Heart right ventricle (tissue), 16 donors: ENCODE data around the gene FAM131B. TPM values are rescaled to one million over a fixed set of nuclear protein-coding genes. Genes with fewer than 3 reads are reported as not detected.
A peak's percentile ranks its signal among the peaks of the same experiment; 100 is the strongest.

ENCODE experiments used
- ATAC-seq, 8 donors: fragments of 200-7000 bp; cut with Tn5 transposase; one replicate each; pipeline ENCODE4 v1.9.1; 2020; ENCODE audit warnings: mild to moderate bottlenecking in 8 of 8, moderate library complexity in 8 of 8, moderate number of reproducible peaks in 1 of 8
- DNase-seq, 2 donors: peaks; one replicate each; pipeline ENCODE4 v3.0.0-alpha.2; 2020
- H3K27ac ChIP-seq, 10 donors: fragments of 200-600 bp; sonication (generic) in 2 of 10; one replicate each; pipeline versions ENCODE4 v1.5.0 to v1.8.0; 2020 to 2022; ENCODE audit warnings: mild to moderate bottlenecking in 3 of 10
- H3K27me3 ChIP-seq, 7 donors: fragments of 200-600 bp; one replicate each; pipeline ENCODE4 v1.8.0; 2021 to 2022; ENCODE audit warnings: mild to moderate bottlenecking in 2 of 7
- H3K36me3 ChIP-seq, 9 donors: fragments of 200-600 bp; sonication (generic) in 1 of 9; one replicate each; pipeline versions ENCODE4 v1.5.0 to v1.8.0; 2020 to 2022; ENCODE audit warnings: mild to moderate bottlenecking in 2 of 9
- H3K4me1 ChIP-seq, 9 donors: fragments of 200-600 bp; sonication (generic) in 1 of 9; one replicate each; pipeline versions ENCODE4 v1.5.0 to v1.8.0; 2020 to 2022; ENCODE audit warnings: mild to moderate bottlenecking in 4 of 9
- H3K4me3 ChIP-seq, 10 donors: fragments of 200-600 bp; sonication (generic) in 2 of 10; one replicate each; pipeline versions ENCODE4 v1.5.0 to v1.8.0; 2020 to 2022; ENCODE audit warnings: mild to moderate bottlenecking in 7 of 10, moderate library complexity in 2 of 10
- H3K9me3 ChIP-seq, 11 donors: fragments of 200-600 bp in 10 of 11; sonication (generic) in 2 of 11; one replicate each; pipeline versions ENCODE4 v1.5.0 to v1.8.0; 2013 to 2022; ENCODE audit warnings: mild to moderate bottlenecking in 2 of 11, control low read depth in 1 of 11, moderate library complexity in 1 of 11
- CTCF ChIP-seq, 9 donors: fragments of 200-600 bp; sonication (generic) in 2 of 9; IDR thresholded peaks; one replicate each; pipeline versions ENCODE4 v1.5.0 to v1.8.0; 2021 to 2022; ENCODE audit warnings: antibody characterized with exemption in 9 of 9, mild to moderate bottlenecking in 5 of 9, moderate library complexity in 1 of 9
- WGBS, 2 donors: extraction: QIAGEN DNeasy Blood & Tissue Kit; methylation state at CpG; one replicate each; pipeline ENCODE4 v1.1.7; 2013; ENCODE audit warnings: inconsistent platforms in 1 of 2; 5-methylcytosine and 5-hydroxymethylcytosine counted together
- intact Hi-C, 10 donors: fragments of 100-400 bp; cut with DNase I; formaldehyde crosslinking; loops; one replicate each; pipeline versions ENCODE4 v1.11.1 to v1.14.2; 2022
- polyA plus RNA-seq, 2 donors: library from polyadenylated mRNA; stranded (reverse); fragments of 200-250 nt; gene quantifications; one replicate each; pipeline ENCODE4 v1.2.3, GENCODE V29; 2013
- total RNA-seq, 10 donors: library from RNA; stranded (reverse); fragmentation: NEBNext Ultra II Directional in 3 of 10; extraction: Animal tissue kit (Norgen Biotek cat#: 25700) in 3 of 10; gene quantifications; one replicate each; pipeline versions ENCODE4 v1.2.1 to v1.2.4, GENCODE V29; 2021 to 2023
- donor health status: Arrhythmogenic right ventricular cardiomyopathy.
- donor health status: ischemic (EF 13 %, LVEDD 7.1; RV severe dilation, severe dysfunction).
- donor health status: healthy with polysubstance abuse.
- donor health status: DM: no; HTN: yes; CAD: no.
- donor health status: DM: no; HTN: no; CAD: no.
- donor health status: ischemic (EF 25% LVEDD 6.9; RV normal size, moderate dysfunction).
- donor health status: ischemic (EF 25% LVEDD 5.7; RV mildly dilated, moderate dysfunction).
- donor health status: healthy.
- donor health status: DM: yes; HTN: yes; CAD: no.
- donor health status: Ischemic cardiomyopathy.
- donor health status: ischemic (EF 35%, LVEDD 5.7; RV mildly dilated, moderate dysfunction).
- donor health status: nonischemic (EF 11% LVEDD 7.7; RV severe dilation, severe dysfunction).
- donor health status: DM: yes; HTN: yes; CAD: no.
- donor health status: PGD.
- donor health status: ischemic (EF 29% LVEDD 5.4; RV normal size, mild dysfunction).
- donor health status: nonischemic (EF 23%, LVEDD 6.1; RV moderate dilation, normal function).

Gene FAM131B
- total and polyA plus RNA-seq, 12 donors = 0.07 to 1.2 (median 0.37) TPM; not detected in 1

GRCh38 chr7:143399151-143399550 is 36.6 kb upstream of the FAM131B start:
- no peak for DNase-seq
- H3K4me3 ChIP-seq = no peak overlapping the region
- 91 to 96% methylated on average over 8 of the region's 8 CpGs for WGBS, 2 donors
- ATAC-seq = no peak
- intact Hi-C loops = no loop called here
- H3K27ac ChIP-seq = no peak overlapping the region
- TF ChIP-seq CTCF (IDR thresholded peaks at IDR 0.05) = no peak
- H3K9me3 ChIP-seq = no peaks in the 10 kb centered on the region
- no peaks in the 10 kb centered on the region for H3K36me3 ChIP-seq
- H3K27me3 ChIP-seq = no peaks in the 10 kb centered on the region
- H3K4me1 ChIP-seq = peaks cover 0 to 26% (median 20%) of the 10 kb centered on the region in 9 donors

- WGBS, 2 donors = 96% methylated on average over 14 of the region's 14 CpGs
- H3K4me1 ChIP-seq = peaks cover 0 to 31% (median 21%) of the 10 kb centered on the region in 9 donors
- no peaks in the 10 kb centered on the region for H3K27me3 ChIP-seq
- DNase-seq = no peak
- H3K9me3 ChIP-seq = no peaks in the 10 kb centered on the region
- H3K27ac ChIP-seq = no peak overlapping the region
- intact Hi-C loops = no loop called here
- no peak for TF ChIP-seq CTCF (IDR thresholded peaks at IDR 0.05)
- ATAC-seq = no peak
- no peak overlapping the region for H3K4me3 ChIP-seq
- no peaks in the 10 kb centered on the region for H3K36me3 ChIP-seq
Measured at GRCh38 chr7:143398616-143399015, 36.1 kb upstream of the FAM131B start.

GRCh38 chr7:143397710-143398530 is 35.4 kb upstream of the FAM131B start:
- H3K9me3 ChIP-seq = no peaks in the 10 kb centered on the region
- intact Hi-C loops = no loop called here
- no peaks in the 10 kb centered on the region for H3K27me3 ChIP-seq
- DNase-seq = no peak
- no peak overlapping the region for H3K27ac ChIP-seq
- peaks cover 0 to 4% (median 0%) of the 10 kb centered on the region in 9 donors for H3K36me3 ChIP-seq
- WGBS, 2 donors = 93 to 95% methylated on average over 16 of the region's 16 CpGs
- no peak for TF ChIP-seq CTCF (IDR thresholded peaks at IDR 0.05)
- ATAC-seq = no peak
- H3K4me3 ChIP-seq = no peak overlapping the region
- H3K4me1 ChIP-seq = peaks cover 4 to 38% (median 27%) of the 10 kb centered on the region in 9 donors

- ATAC-seq (peak in 1 of 8 donors; percentile 14), DNase-seq (no peak)
- H3K9me3 ChIP-seq = no peaks in the 10 kb centered on the region
- peaks cover 5 to 48% (median 36%) of the 10 kb centered on the region in 9 donors for H3K4me1 ChIP-seq
- H3K4me3 ChIP-seq = no peak overlapping the region
- H3K27ac ChIP-seq = no peak overlapping the region
- H3K36me3 ChIP-seq = peaks cover 0 to 13% (median 0%) of the 10 kb centered on the region in 9 donors
- WGBS, 2 donors = 91 to 93% methylated on average over 28 of the region's 28 CpGs
- H3K27me3 ChIP-seq = no peaks in the 10 kb centered on the region
- intact Hi-C loops = no loop called here
- no peak for TF ChIP-seq CTCF (IDR thresholded peaks at IDR 0.05)
Measured at GRCh38 chr7:143396625-143397556, 34.4 kb upstream of the FAM131B start.
